ENCODE measurements around the gene LMO1. TPM values are rescaled to one million over a fixed set of nuclear protein-coding genes. Genes with fewer than 3 reads are reported as not detected.

LMO1 gene
- total and polyA plus RNA-seq, 2 of the 8 experiments (the other 6 are each of a cell fraction or from before 2014, with no cell fraction given): 0.17 TPM; not detected in 1

GRCh38 chr11:8202516-8203413 lies 60.9 kb downstream of the LMO1 start (continued):
- no peak for TF ChIP-seq RFX5 (IDR thresholded peaks at IDR 0.05; ENCODE audit: borderline replicate concordance, low read depth, low read length)
- no peak for TF ChIP-seq RNF2 (IDR thresholded peaks at IDR 0.05; ENCODE audit: borderline replicate concordance, low read depth, low read length, missing control alignments, poor library complexity, severe bottlenecking)
